RWPE2 (cell line): ENCODE data around the gene ITCH.

Experiments
- ATAC-seq: fragments of 200-7000 bp; cut with Tn5 transposase; 3 replicates; pipeline ENCODE4 v1.9.1; 2021; ENCODE audit warnings: low read depth
- DNase-seq: peaks from one replicate; pipeline ENCODE4 v3.0.0-alpha.2; 2020; ENCODE audit warnings: low spot score
- H3K27ac ChIP-seq: fragments of 450-650 bp; 2 replicates; pipeline ENCODE4 v1.5.1; 2017; ENCODE audit warnings: mild to moderate bottlenecking; ENCODE audit not compliant: poor library complexity, severe bottlenecking
- H3K27me3 ChIP-seq: fragments of 250-450 bp; sonication (Bioruptor Pico); 2 replicates; pipeline ENCODE4 v1.5.1; 2021; ENCODE audit warnings: mild to moderate bottlenecking, moderate library complexity; ENCODE audit not compliant: insufficient read depth, poor library complexity, severe bottlenecking
- H3K36me3 ChIP-seq: fragments of 250-450 bp; sonication (Bioruptor Pico); 2 replicates; pipeline ENCODE4 v1.5.1; 2020; ENCODE audit warnings: low read depth, mild to moderate bottlenecking, moderate library complexity
- H3K4me1 ChIP-seq: fragments of 250-450 bp; sonication (Bioruptor Pico); 2 replicates; pipeline ENCODE4 v1.5.1; 2021; ENCODE audit warnings: mild to moderate bottlenecking, moderate library complexity; ENCODE audit not compliant: insufficient read depth, poor library complexity, severe bottlenecking
- H3K4me3 ChIP-seq: fragments of 250-450 bp; sonication (Bioruptor Pico); 2 replicates; pipeline ENCODE4 v1.5.1; 2021; ENCODE audit warnings: mild to moderate bottlenecking, moderate library complexity; ENCODE audit not compliant: severe bottlenecking
- H3K9me3 ChIP-seq: fragments of 250-450 bp; sonication (Bioruptor Pico); 2 replicates; pipeline ENCODE4 v1.5.1; 2021; ENCODE audit warnings: mild to moderate bottlenecking, moderate library complexity; ENCODE audit not compliant: severe bottlenecking
- TF ChIP-seq, protein P1 (sequence below): fragments of 450-650 bp; IDR thresholded peaks from one replicate; pipeline ENCODE4 v1.5.1; 2017; ENCODE audit warnings: mild to moderate bottlenecking, moderate library complexity; ENCODE audit not compliant: poor library complexity, severe bottlenecking

ITCH gene

DNA sequence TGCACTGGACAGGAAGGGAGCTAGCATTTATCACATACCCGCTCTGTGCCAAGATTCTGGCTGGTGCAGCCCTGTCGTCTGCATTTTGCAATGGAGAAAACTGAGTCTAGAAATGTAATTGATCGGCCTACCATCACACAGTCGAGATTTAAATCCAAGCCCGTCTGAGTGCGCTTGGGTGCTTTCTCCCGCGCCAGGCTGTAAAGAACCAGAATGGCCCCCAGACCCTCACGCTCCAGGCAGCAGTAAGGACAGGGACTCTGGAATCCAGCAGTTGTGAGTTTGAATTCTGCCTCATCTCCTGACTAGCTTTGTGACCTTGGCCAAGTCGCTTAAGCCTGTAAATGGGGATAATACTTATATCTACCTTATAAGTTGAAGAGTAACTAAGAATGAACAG is 163.9 kb downstream of the ITCH start:
- TF ChIP-seq, protein P1, sequence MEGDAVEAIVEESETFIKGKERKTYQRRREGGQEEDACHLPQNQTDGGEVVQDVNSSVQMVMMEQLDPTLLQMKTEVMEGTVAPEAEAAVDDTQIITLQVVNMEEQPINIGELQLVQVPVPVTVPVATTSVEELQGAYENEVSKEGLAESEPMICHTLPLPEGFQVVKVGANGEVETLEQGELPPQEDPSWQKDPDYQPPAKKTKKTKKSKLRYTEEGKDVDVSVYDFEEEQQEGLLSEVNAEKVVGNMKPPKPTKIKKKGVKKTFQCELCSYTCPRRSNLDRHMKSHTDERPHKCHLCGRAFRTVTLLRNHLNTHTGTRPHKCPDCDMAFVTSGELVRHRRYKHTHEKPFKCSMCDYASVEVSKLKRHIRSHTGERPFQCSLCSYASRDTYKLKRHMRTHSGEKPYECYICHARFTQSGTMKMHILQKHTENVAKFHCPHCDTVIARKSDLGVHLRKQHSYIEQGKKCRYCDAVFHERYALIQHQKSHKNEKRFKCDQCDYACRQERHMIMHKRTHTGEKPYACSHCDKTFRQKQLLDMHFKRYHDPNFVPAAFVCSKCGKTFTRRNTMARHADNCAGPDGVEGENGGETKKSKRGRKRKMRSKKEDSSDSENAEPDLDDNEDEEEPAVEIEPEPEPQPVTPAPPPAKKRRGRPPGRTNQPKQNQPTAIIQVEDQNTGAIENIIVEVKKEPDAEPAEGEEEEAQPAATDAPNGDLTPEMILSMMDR = no peak
- H3K4me1 ChIP-seq = peaks cover 18% of the 10 kb centered on the region
- ATAC-seq (no peak), DNase-seq (peak; percentile 48)
- no peak overlapping the region for H3K4me3 ChIP-seq
- peaks cover 68% of the 10 kb centered on the region for H3K36me3 ChIP-seq
- H3K9me3 ChIP-seq = no peaks in the 10 kb centered on the region
- peak overlapping the region; percentile 60 for H3K27ac ChIP-seq
- no peaks in the 10 kb centered on the region for H3K27me3 ChIP-seq

DNA sequence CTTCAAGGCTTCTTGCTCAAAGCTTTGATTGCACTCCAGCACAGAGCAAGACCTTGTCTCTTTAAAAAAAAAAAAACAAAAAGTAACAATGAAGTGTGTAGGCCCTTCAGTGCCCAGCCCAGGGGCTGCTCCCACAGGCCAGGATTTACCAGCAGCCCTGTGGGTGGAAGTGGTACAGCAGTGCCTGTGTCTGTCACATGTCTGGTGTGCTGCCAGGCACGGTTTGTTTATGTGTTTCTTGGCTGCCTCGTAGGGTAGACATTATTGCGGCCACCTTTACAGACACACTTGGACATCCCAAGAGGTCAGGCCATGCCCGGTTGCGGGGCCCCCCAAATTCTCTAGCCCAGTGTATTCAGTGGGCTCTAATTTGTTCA is 165.8 kb downstream of the ITCH start:
- no peak overlapping the region for H3K27ac ChIP-seq
- H3K4me3 ChIP-seq = no peak overlapping the region
- H3K36me3 ChIP-seq = peaks cover 82% of the 10 kb centered on the region
- no peaks in the 10 kb centered on the region for H3K27me3 ChIP-seq
- no peaks in the 10 kb centered on the region for H3K9me3 ChIP-seq
- DNase-seq (peak; percentile 67), ATAC-seq (no peak)
- H3K4me1 ChIP-seq = peaks cover 18% of the 10 kb centered on the region
- TF ChIP-seq, protein P1 = no peak

DNA sequence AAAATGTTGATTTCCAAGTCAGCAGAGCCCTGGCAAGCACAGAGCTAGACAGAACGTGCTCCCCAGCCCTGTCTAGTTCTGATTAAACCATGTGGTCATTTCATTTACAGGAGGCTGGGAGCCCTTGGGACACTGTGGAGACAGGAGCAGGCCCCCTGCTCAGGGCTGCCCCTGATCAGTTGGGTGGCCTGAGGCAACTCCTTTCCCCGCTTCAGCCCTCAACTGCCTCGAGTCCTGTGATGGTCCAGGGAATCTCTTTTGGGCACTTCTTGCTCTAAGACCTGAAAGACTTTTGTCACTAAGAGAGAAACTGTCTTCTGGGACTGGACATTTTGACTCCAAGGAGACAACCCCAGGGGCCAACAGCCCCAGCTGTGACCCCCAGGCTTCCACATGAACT is 166.7 kb downstream of the ITCH start:
- H3K36me3 ChIP-seq = peaks cover 90% of the 10 kb centered on the region
- ATAC-seq = no peak
- H3K27ac ChIP-seq = no peak overlapping the region

DNA sequence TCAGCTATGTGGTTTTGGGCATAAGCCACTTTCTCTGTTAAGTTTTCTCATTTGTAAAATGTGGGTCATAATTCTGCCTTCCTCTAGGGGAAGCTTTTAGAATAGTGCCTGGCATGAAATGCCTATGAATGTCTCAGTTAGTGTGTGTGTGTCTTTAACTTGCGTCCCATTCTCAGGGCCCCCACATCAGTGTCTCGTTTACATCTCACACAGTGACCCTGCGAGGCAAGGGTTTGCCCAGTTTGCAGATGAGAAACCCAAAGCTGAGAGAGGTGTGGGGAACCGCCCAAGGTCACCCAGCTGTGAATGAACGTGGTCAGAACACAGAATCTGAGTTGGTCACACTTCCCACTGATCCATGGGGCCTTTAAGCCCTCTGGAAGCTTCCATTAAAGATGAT is 167.3 kb downstream of the ITCH start:
- TF ChIP-seq, protein P1 = no peak
- ATAC-seq = no peak
- H3K4me3 ChIP-seq = no peak overlapping the region
- no peak overlapping the region for H3K27ac ChIP-seq
- no peaks in the 10 kb centered on the region for H3K9me3 ChIP-seq
- H3K4me1 ChIP-seq = peaks cover 13% of the 10 kb centered on the region
- peaks cover 91% of the 10 kb centered on the region for H3K36me3 ChIP-seq
- H3K27me3 ChIP-seq = no peaks in the 10 kb centered on the region
- peak; percentile 67 for DNase-seq

More for the DNA sequence above, 166.7 kb downstream of the ITCH start:
- Histone ChIP-seq H3K9me3 (no peaks in the 10 kb centered on the region), H3K4me1 (peaks cover 18% of the 10 kb centered on the region), H3K4me3 (no peak overlapping the region), H3K27me3 (no peaks in the 10 kb centered on the region)
- DNase-seq = peak; percentile 57
- TF ChIP-seq, protein P1 = no peak

DNA sequence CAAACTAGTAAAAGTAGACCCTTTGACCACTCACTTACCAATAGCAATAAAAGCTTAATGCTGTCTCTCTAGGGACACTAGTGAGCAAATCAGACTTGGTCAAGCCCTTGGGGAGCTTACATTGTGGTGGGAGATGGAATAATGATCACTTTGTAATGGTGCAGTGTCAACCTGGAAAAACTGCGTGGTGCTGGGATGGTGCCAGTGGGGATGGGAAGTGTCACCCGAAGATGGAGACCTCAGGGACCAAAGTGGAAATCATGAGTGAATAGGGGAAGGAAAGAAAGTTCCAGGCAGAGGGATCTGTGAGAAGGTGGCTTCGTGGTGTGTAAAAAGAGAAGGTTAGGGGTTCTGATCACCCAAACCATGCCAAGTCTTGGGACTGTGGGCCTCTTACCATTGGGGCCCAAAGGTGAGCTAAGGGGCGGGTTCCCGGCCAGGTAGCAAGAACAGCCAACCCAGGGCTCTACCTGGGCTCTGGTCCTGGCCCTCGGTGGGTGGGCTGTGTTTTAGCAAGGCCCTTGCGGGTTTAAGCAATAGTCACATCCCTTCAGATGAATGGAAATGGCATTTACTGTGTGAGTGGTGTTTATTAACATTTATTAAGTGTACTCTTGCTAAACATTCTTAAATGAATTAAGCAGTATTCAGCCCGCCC is 168.7 kb downstream of the ITCH start:
- Histone ChIP-seq H3K27me3 (no peaks in the 10 kb centered on the region), H3K4me1 (peaks cover 2% of the 10 kb centered on the region), H3K4me3 (no peak overlapping the region), H3K36me3 (peaks cover 98% of the 10 kb centered on the region), H3K9me3 (no peaks in the 10 kb centered on the region), H3K27ac (no peak overlapping the region)
- TF ChIP-seq, protein P1 = no peak
- DNase-seq = peak; percentile 68
- no peak for ATAC-seq
